Glomerular endothelial cell (primary cell): Measurements from ENCODE around the gene NUTF2. TPM values are rescaled to one million over a fixed set of nuclear protein-coding genes. Genes with fewer than 3 reads are reported as not detected.
"Not testable (repeated sequence)": the region's sequence is repeated elsewhere in the genome, so short reads cannot be mapped to it uniquely, and the experiment has no call there.

Experiments used
- DNase-seq: peaks from one replicate; pipeline ENCODE4 v3.0.0-alpha.2; 2011; ENCODE audit warnings: low read depth, low spot score; ENCODE audit errors: extremely low read depth
- total RNA-seq: library from RNA; depleted of rRNA; stranded (reverse); fragments of >200 nt; gene quantifications from 2 replicates; pipeline ENCODE4 v1.2.3, GENCODE V29; 2015

Gene NUTF2
- total RNA-seq, 1 donor from 2014 or later, result 253 TPM

GRCh38 chr16:67862623-67863583 is 16.2 kb downstream of the NUTF2 start:
- no peak for DNase-seq

- not testable (repeated sequence) for DNase-seq
Observed at GRCh38 chr16:67864044-67864443, 17.3 kb downstream of the NUTF2 start.

- no peak for DNase-seq
Observed at GRCh38 chr16:67864594-67864993, 17.9 kb downstream of the NUTF2 start.

- DNase-seq, result no peak
Observed at GRCh38 chr16:67865318-67865717, 18.6 kb downstream of the NUTF2 start.

GRCh38 chr16:67868290-67868689 is 21.6 kb downstream of the NUTF2 start:
- DNase-seq, result no peak

GRCh38 chr16:67869653-67870052 is 22.9 kb downstream of the NUTF2 start:
- DNase-seq, result no peak

- no peak for DNase-seq
Observed at GRCh38 chr16:67871256-67871655, 24.5 kb downstream of the NUTF2 start.

- DNase-seq, result no peak
Observed at GRCh38 chr16:67872131-67872630, 25.4 kb downstream of the NUTF2 start.

- DNase-seq, result no peak
Observed at GRCh38 chr16:67872631-67873434, 26.1 kb downstream of the NUTF2 start, which contains the start of gene EDC4. EDC4 (plus strand) TSS chr16:67873052; CDS start chr16:67873262, 210 bp downstream.

- no peak for DNase-seq
Observed at GRCh38 chr16:67873435-67874370, 27.0 kb downstream of the NUTF2 start.

- DNase-seq, result no peak
Observed at GRCh38 chr16:67874372-67874771, 27.6 kb downstream of the NUTF2 start.

GRCh38 chr16:67877064-67877463 is 30.3 kb downstream of the NUTF2 start:
- DNase-seq, result no peak

GRCh38 chr16:67878232-67878631 is 31.5 kb downstream of the NUTF2 start:
- no peak for DNase-seq

- DNase-seq, result no peak
Observed at GRCh38 chr16:67878846-67879245, 32.1 kb downstream of the NUTF2 start.

GRCh38 chr16:67879462-67879861 is 32.7 kb downstream of the NUTF2 start:
- DNase-seq, result no peak

- no peak for DNase-seq
Observed at GRCh38 chr16:67879936-67880335, 33.2 kb downstream of the NUTF2 start.

GRCh38 chr16:67880584-67880983 is 33.9 kb downstream of the NUTF2 start:
- DNase-seq, result no peak

- no peak for DNase-seq
Observed at GRCh38 chr16:67881621-67882161, 35.0 kb downstream of the NUTF2 start.

- no peak for DNase-seq
Observed at GRCh38 chr16:67882374-67883145, 35.8 kb downstream of the NUTF2 start.
